H1 (cell line): ENCODE results near the gene DUSP9.

Experiments used
- CTCF ChIP-seq, 3 experiments: IDR thresholded peaks; 1 replicate in 2 of 3; 2 replicates in 1 of 3; pipeline versions ENCODE4 v1.5.1 to v1.6.1; 2011; ENCODE audit warnings: low read length in 3 of 3, mild to moderate bottlenecking in 3 of 3, inconsistent platforms in 2 of 3, low read depth in 1 of 3, moderate library complexity in 1 of 3; ENCODE audit not compliant: insufficient read depth in 1 of 3; ENCODE audit errors: control extremely low read depth in 1 of 3
- HDAC2 ChIP-seq, 2 experiments: fragments of 300-600 bp in 1 of 2; sonication (generic) in 1 of 2; IDR thresholded peaks; 2 replicates each; pipeline ENCODE4 v1.6.1; 2011 to 2012; ENCODE audit warnings: low read depth in 2 of 2, low read length in 2 of 2, mild to moderate bottlenecking in 2 of 2, moderate library complexity in 2 of 2, borderline replicate concordance in 1 of 2, inconsistent platforms in 1 of 2
- MAFK ChIP-seq: IDR thresholded peaks from 2 replicates; pipeline ENCODE4 v1.6.1; 2012; ENCODE audit warnings: low read depth, mild to moderate bottlenecking, improper control_type of control experiment, low read length
- POLR2A ChIP-seq, 2 experiments: IDR thresholded peaks; 1 replicate in 1 of 2; 2 replicates in 1 of 2; pipeline ENCODE4 v1.6.1; 2011; ENCODE audit warnings: low read depth in 2 of 2, low read length in 2 of 2, mild to moderate bottlenecking in 2 of 2; ENCODE audit errors: control extremely low read depth in 1 of 2
- POLR2AphosphoS5 ChIP-seq: IDR thresholded peaks from 2 replicates; pipeline ENCODE4 v1.6.1; 2011; ENCODE audit warnings: low read depth, low read length
- RAD21 ChIP-seq, 2 experiments: IDR thresholded peaks in 1 of 2; conservative IDR thresholded peaks in 1 of 2; 2 replicates each; pipeline ENCODE4 v1.6.1; 2011; ENCODE audit warnings: low read depth in 2 of 2, low read length in 2 of 2, improper control_type of control experiment in 1 of 2, inconsistent platforms in 1 of 2, mild to moderate bottlenecking in 1 of 2, moderate library complexity in 1 of 2
- SIRT6 ChIP-seq: IDR thresholded peaks from one replicate; pipeline ENCODE4 v1.7.1; 2012; ENCODE audit warnings: low read length, inconsistent platforms
- SUZ12 ChIP-seq: fragments of 200-600 bp; sonication (generic); IDR thresholded peaks from 2 replicates; pipeline ENCODE4 v1.6.1; 2012; ENCODE audit warnings: mild to moderate bottlenecking, inconsistent platforms, low read length, moderate library complexity, mixed read lengths
- USF2 ChIP-seq: IDR thresholded peaks from 2 replicates; pipeline ENCODE4 v1.6.1; 2011; ENCODE audit warnings: low read length, improper control_type of control experiment

- TF ChIP-seq CTCF (IDR thresholded peaks at IDR 0.05; ENCODE audit: control extremely low read depth in 1 of 3, insufficient read depth in 1 of 3, low read depth in 1 of 3, low read length in 3 of 3) (peak in 2 of 3 experiments; percentile 32 to 50; a peak in 3 of 4 replicates), RAD21 (IDR thresholded peaks at IDR 0.05 in 1 of 2, conservative IDR thresholded peaks at IDR 0.05 in 1 of 2; ENCODE audit: low read depth in 2 of 2, low read length in 2 of 2) (peak; percentile 1 to 7; a peak in 1 of 4 replicates), USF2 (no peak), HDAC2 (IDR thresholded peaks at IDR 0.05; ENCODE audit: borderline replicate concordance in 1 of 2, low read depth in 2 of 2, low read length in 2 of 2) (no peak), SIRT6 (no peak), POLR2A (IDR thresholded peaks at IDR 0.05; ENCODE audit: control extremely low read depth in 1 of 2, low read depth in 2 of 2, low read length in 2 of 2) (no peak), SUZ12 (no peak), MAFK (no peak), POLR2AphosphoS5 (no peak)
Observed at GRCh38 chrX:153644356-153645125, 2.5 kb upstream of the DUSP9 start.
